Thyroid gland (tissue), 4 donors: ENCODE data around the gene VMP1.
"Not testable (repeated sequence)": the region's sequence is repeated elsewhere in the genome, so short reads cannot be mapped to it uniquely, and the experiment has no call there.

Source experiments
- CTCF ChIP-seq, 6 experiments: fragments of 200-600 bp in 3 of 6; fragments of 450-650 bp in 3 of 6; sonication (generic) in 3 of 6; IDR thresholded peaks; one replicate each; pipeline ENCODE4 v1.5.1; 2016 to 2019; ENCODE audit warnings: antibody characterized with exemption in 6 of 6, mild to moderate bottlenecking in 2 of 6, inconsistent platforms in 1 of 6, moderate library complexity in 1 of 6
- POLR2A ChIP-seq, 2 donors: fragments of 450-650 bp; IDR thresholded peaks; one replicate each; pipeline ENCODE4 v1.6.1; 2017; ENCODE audit warnings: antibody characterized with exemption in 2 of 2, mild to moderate bottlenecking in 2 of 2, moderate library complexity in 1 of 2

- not testable (repeated sequence) for TF ChIP-seq CTCF, POLR2A (IDR thresholded peaks at IDR 0.05)
These were observed 146.7 kb downstream of the VMP1 start for GRCh38 chr17:59853919-59854729.
